Endothelial cell of umbilical vein (primary cell): ENCODE results near the gene SCPEP1. TPM values are rescaled to one million over a fixed set of nuclear protein-coding genes. Genes with fewer than 3 reads are reported as not detected.

Source experiments
- BruUV-seq: library from RNA; stranded (reverse); fragments of 400-500 nt; replicated peaks from 2 replicates; lab custom pipeline; 2021; lab: Mats Ljungman, UMichigan
- CTCF ChIA-PET: fragments of 300-600, 350-600 bp; sonication (Branson Sonifier 250); formaldehyde crosslinking; loops from one replicate; lab custom pipeline; 2021; ENCODE audit warnings: antibody characterized with exemption, inconsistent platforms; lab: Charles Lee
- POLR2A ChIA-PET: fragments of 300-600, 350-600 bp; sonication (Branson Sonifier 250); formaldehyde crosslinking; loops from one replicate; lab custom pipeline; 2021; ENCODE audit warnings: antibody characterized with exemption, inconsistent platforms; lab: Charles Lee
- DNase-seq: peaks from one replicate; pipeline ENCODE4 v3.0.0-alpha.2; 2011; ENCODE audit warnings: low read depth, low spot score
- FAIRE-seq: peaks from 2 replicates; lab custom pipeline; 2011; peaks lifted over from hg19 to GRCh38; lab: Jason Lieb, UNC
- H2AFZ ChIP-seq: 2 replicates; pipeline ENCODE4 v1.6.0; 2012; ENCODE audit warnings: low read depth, low read length, control low read depth, inconsistent platforms
- H3K27ac ChIP-seq: 2 replicates; pipeline ENCODE4 v1.5.1; 2011; ENCODE audit warnings: low read depth, mild to moderate bottlenecking, control low read depth, low read length, moderate library complexity; ENCODE audit not compliant: insufficient read depth
- H3K27me3 ChIP-seq, 2 experiments: 2 replicates each; pipeline versions ENCODE4 v1.6.0 to v1.6.1; 2011; ENCODE audit warnings: low read length in 2 of 2, mixed read lengths in 1 of 2; ENCODE audit not compliant: control insufficient read depth in 2 of 2, insufficient read depth in 2 of 2
- H3K36me3 ChIP-seq, 2 experiments: 2 replicates in 1 of 2; 3 replicates in 1 of 2; pipeline ENCODE4 v1.5.1; 2011; ENCODE audit warnings: low read length in 2 of 2, mild to moderate bottlenecking in 1 of 2, moderate library complexity in 1 of 2; ENCODE audit not compliant: control insufficient read depth in 2 of 2, insufficient read depth in 2 of 2; ENCODE audit errors: extremely low read depth in 1 of 2
- H3K4me1 ChIP-seq: 3 replicates; pipeline ENCODE4 v1.5.1; 2011; ENCODE audit warnings: mild to moderate bottlenecking, low read length; ENCODE audit not compliant: control insufficient read depth, insufficient read depth; ENCODE audit errors: extremely low read depth
- H3K4me2 ChIP-seq: 2 replicates; pipeline ENCODE4 v1.6.1; 2011; ENCODE audit warnings: low read length, control low read depth, mixed read lengths; ENCODE audit not compliant: insufficient read depth
- H3K4me3 ChIP-seq, 3 experiments: fragments of 200-600 bp in 1 of 3; sonication (generic), shearing (Covaris generic) in 1 of 3; replicated peaks in 1 of 3; 2 replicates each; pipeline ENCODE4 v1.5.1; 2011 to 2016; ENCODE audit warnings: control low read depth in 3 of 3, low read length in 3 of 3, mild to moderate bottlenecking in 2 of 3, inconsistent platforms in 1 of 3, low read depth in 1 of 3, moderate library complexity in 1 of 3; ENCODE audit not compliant: insufficient read depth in 1 of 3
- H3K79me2 ChIP-seq: 2 replicates; pipeline ENCODE4 v1.6.0; 2012; ENCODE audit warnings: low read length, inconsistent platforms; ENCODE audit not compliant: control insufficient read depth, insufficient read depth
- H3K9ac ChIP-seq: replicated peaks from 2 replicates; pipeline ENCODE3; 2011; ENCODE audit warnings: low read length, control low read depth; ENCODE audit not compliant: insufficient read depth; ENCODE audit errors: extremely low read depth
- H3K9me1 ChIP-seq: replicated peaks from 3 replicates; pipeline ENCODE4 v1.6.0; 2011; ENCODE audit warnings: mild to moderate bottlenecking, low read length; ENCODE audit not compliant: control insufficient read depth, insufficient read depth; ENCODE audit errors: extremely low read depth
- H3K9me3 ChIP-seq: replicated peaks from 2 replicates; pipeline ENCODE4 v1.5.1; 2012; ENCODE audit warnings: low read length, inconsistent platforms; ENCODE audit not compliant: control insufficient read depth, insufficient read depth
- H4K20me1 ChIP-seq: replicated peaks from 2 replicates; pipeline ENCODE3; 2011; ENCODE audit warnings: mild to moderate bottlenecking, low read length; ENCODE audit not compliant: control insufficient read depth, insufficient read depth; ENCODE audit errors: extremely low read depth
- EZH2 ChIP-seq: IDR thresholded peaks from 2 replicates; pipeline ENCODE4 v1.6.1; 2012; ENCODE audit warnings: borderline replicate concordance, low read depth, mild to moderate bottlenecking, moderate library complexity, low read length, inconsistent platforms; ENCODE audit not compliant: severe bottlenecking
- FOS ChIP-seq: IDR thresholded peaks from 2 replicates; pipeline ENCODE4 v1.6.1; 2011; ENCODE audit warnings: mild to moderate bottlenecking, low read length, moderate library complexity, borderline replicate concordance; ENCODE audit not compliant: insufficient read depth
- GATA2 ChIP-seq: IDR thresholded peaks from 2 replicates; pipeline ENCODE4 v1.7.0; 2011; ENCODE audit warnings: low read depth, mild to moderate bottlenecking, moderate library complexity, mixed read lengths, low read length; ENCODE audit not compliant: insufficient read length, insufficient read depth
- JUN ChIP-seq: IDR thresholded peaks from 2 replicates; pipeline ENCODE4 v1.6.1; 2011; ENCODE audit warnings: borderline replicate concordance, low read depth; ENCODE audit not compliant: insufficient read length, insufficient read depth
- MAX ChIP-seq: IDR thresholded peaks from 2 replicates; pipeline ENCODE4 v1.6.1; 2011; ENCODE audit not compliant: insufficient read depth, insufficient read length
- MYC ChIP-seq: IDR thresholded peaks from one replicate; pipeline ENCODE4 v1.6.1; 2011; ENCODE audit warnings: mild to moderate bottlenecking, low read depth, low read length
- POLR2A ChIP-seq: IDR thresholded peaks from 2 replicates; pipeline ENCODE4 v1.6.1; 2012; ENCODE audit warnings: low read depth, mild to moderate bottlenecking, control low read depth, low read length
- POLR2AphosphoS5 ChIP-seq: IDR thresholded peaks from 2 replicates; pipeline ENCODE4 v1.6.1; 2012; ENCODE audit warnings: low read depth, mild to moderate bottlenecking, control low read depth, low read length, moderate library complexity; ENCODE audit not compliant: insufficient read depth
- dilution Hi-C: fragments of 300-500 bp; cut with MboI; formaldehyde crosslinking; loops from one replicate; pipeline ENCODE4 v1.15.0; 2019; ENCODE audit warnings: low sequenced_read_pairs; ENCODE audit not compliant: extremely low pct_ligation_motif_present
- intact Hi-C: fragments of 100-400 bp; cut with micrococcal nuclease; formaldehyde crosslinking; loops from one replicate; pipeline ENCODE4 v1.10.0; 2022
- polyA plus RNA-seq, 4 experiments: library from polyadenylated mRNA; depleted of rRNA in 3 of 4; stranded (reverse) in 3 of 4; unstranded in 1 of 4; fragments of >200 nt; gene quantifications; 2 replicates each; pipeline versions ENCODE4 v1.2.1 to v1.2.3, GENCODE V29; 2011 to 2012; ENCODE audit warnings: missing spikeins in 1 of 4
- total RNA-seq: library from RNA; stranded (reverse); gene quantifications from 2 replicates; pipeline ENCODE4 v1.2.3, GENCODE V29; 2021
- TF ChIP-seq, protein P1 (sequence below), 2 donors: IDR thresholded peaks; 1 replicate in 1 of 2; 2 replicates in 1 of 2; pipeline ENCODE4 v1.5.1; 2011; ENCODE audit warnings: low read length in 2 of 2, mild to moderate bottlenecking in 2 of 2, moderate library complexity in 2 of 2, control low read depth in 1 of 2, inconsistent platforms in 1 of 2, low read depth in 1 of 2; ENCODE audit not compliant: insufficient read depth in 1 of 2; ENCODE audit errors: extremely low read depth in 1 of 2

The SCPEP1 gene
- total and polyA plus RNA-seq, 2 donors (not counting 3 experiments of a cell fraction or from before 2014, with no cell fraction given): 38.6 to 43.6 TPM

DNA sequence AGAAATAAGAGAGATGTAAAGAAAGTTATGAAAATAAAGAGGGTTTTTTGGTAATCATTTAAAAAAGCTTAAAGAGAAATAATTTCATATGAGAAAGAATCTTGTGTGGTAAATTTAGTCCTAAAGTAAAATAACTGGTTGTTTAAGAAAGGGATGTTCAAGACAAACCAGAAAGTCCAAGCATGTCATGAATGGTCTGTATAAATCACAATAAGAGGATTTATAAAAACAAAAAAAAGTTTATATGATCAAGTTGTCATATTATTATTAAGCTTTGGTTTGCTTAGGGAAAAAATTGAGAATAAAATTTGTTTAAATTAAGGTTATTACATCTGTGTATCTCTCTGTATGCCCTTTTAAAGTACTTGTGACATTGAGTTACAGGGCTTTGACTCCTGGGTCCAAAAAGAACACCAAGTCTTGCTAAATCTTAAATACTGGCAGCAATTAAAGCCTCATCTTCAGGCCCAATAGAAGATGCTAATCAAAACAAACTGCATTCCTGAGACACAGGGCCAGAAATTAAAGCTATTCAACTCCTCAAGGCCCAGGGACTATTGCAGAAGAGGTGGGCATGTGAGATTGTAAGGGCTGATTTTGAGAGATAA, 48.5 kb upstream of the SCPEP1 start:
- no peak overlapping the region for H3K9ac ChIP-seq
- no peaks in the 10 kb centered on the region for H3K4me1 ChIP-seq
- no peak overlapping the region for H3K4me3 ChIP-seq
- H4K20me1 ChIP-seq: no peaks in the 10 kb centered on the region
- DNase-seq (no peak), FAIRE-seq (no peak)
- H3K79me2 ChIP-seq: no peaks in the 10 kb centered on the region
- H3K36me3 ChIP-seq: peaks cover 2% of the 10 kb centered on the region in 2 experiments
- BruUV-seq: no TSS peak
- H2AFZ ChIP-seq: no peak overlapping the region
- no peak overlapping the region for H3K4me2 ChIP-seq
- dilution Hi-C loops: no loop called here
- intact Hi-C loops: no loop called here
- ChIA-PET POLR2A (no interaction called here), CTCF (no interaction called here)
- TF ChIP-seq JUN (no peak), MAX (no peak), POLR2AphosphoS5 (no peak), MYC (no peak), POLR2A (no peak), GATA2 (no peak), FOS (no peak), EZH2 (no peak)
- TF ChIP-seq, protein P1, sequence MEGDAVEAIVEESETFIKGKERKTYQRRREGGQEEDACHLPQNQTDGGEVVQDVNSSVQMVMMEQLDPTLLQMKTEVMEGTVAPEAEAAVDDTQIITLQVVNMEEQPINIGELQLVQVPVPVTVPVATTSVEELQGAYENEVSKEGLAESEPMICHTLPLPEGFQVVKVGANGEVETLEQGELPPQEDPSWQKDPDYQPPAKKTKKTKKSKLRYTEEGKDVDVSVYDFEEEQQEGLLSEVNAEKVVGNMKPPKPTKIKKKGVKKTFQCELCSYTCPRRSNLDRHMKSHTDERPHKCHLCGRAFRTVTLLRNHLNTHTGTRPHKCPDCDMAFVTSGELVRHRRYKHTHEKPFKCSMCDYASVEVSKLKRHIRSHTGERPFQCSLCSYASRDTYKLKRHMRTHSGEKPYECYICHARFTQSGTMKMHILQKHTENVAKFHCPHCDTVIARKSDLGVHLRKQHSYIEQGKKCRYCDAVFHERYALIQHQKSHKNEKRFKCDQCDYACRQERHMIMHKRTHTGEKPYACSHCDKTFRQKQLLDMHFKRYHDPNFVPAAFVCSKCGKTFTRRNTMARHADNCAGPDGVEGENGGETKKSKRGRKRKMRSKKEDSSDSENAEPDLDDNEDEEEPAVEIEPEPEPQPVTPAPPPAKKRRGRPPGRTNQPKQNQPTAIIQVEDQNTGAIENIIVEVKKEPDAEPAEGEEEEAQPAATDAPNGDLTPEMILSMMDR (IDR thresholded peaks at IDR 0.05; ENCODE audit: extremely low read depth in 1 of 2, insufficient read depth in 1 of 2, low read depth in 1 of 2, low read length in 2 of 2): no peak
- no peak overlapping the region for H3K27ac ChIP-seq
- no peaks in the 10 kb centered on the region for H3K9me1 ChIP-seq
- no peaks in the 10 kb centered on the region for H3K27me3 ChIP-seq
- H3K9me3 ChIP-seq: peaks cover 1% of the 10 kb centered on the region
